ENCODE measurements around the gene MCC. TPM values are rescaled to one million over a fixed set of nuclear protein-coding genes. Genes with fewer than 3 reads are reported as not detected.

Gene MCC
- total RNA-seq, 1 experiment from 2014 or later: 7.1 TPM

DNA sequence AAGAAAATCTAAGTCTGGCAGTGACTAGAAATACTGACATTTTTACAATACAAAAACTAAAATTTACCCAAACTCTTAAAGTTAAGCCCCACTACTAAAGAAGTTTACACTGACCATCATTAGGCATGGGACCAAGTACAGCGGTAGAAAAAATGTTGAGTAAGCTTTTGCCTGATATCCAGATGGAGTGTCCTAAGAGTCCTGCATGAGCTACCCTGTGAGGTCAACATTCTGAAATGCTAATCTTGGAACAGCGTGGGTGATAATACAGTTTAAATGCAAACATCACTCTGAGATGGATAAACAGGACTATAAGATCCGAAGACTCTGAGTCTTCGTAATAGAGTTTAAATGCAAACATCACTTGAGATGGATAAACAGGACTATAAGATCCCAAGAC lies 322.0 kb downstream of the MCC start:
- CTCF ChIA-PET: no interaction called here
- Histone ChIP-seq H3K4me3 (ENCODE audit: low read length) (no peak overlapping the region), H3K9ac (ENCODE audit: low read length) (no peak overlapping the region), H3K36me3 (ENCODE audit: low read depth, low read length) (no peaks in the 10 kb centered on the region), H3K4me2 (ENCODE audit: low read length) (peak overlapping the region; percentile 80), H3F3A (ENCODE audit: low read length, unreplicated experiment) (no peaks in the 10 kb centered on the region), H3K27me3 (ENCODE audit: low read length) (peaks cover 9% of the 10 kb centered on the region; the same call in 1 of the 2 replicates), H3K9me3 (ENCODE audit: low read length) (no peaks in the 10 kb centered on the region), H3K79me2 (ENCODE audit: low read length) (no peaks in the 10 kb centered on the region), H3K4me1 (ENCODE audit: insufficient read depth, low read length) (peaks cover 28% of the 10 kb centered on the region), H4K20me1 (ENCODE audit: low read length) (no peaks in the 10 kb centered on the region), H3K27ac (ENCODE audit: low read length) (peak overlapping the region; percentile 61), H3K9me2 (replicated peaks; ENCODE audit: low read length) (no peaks in the 10 kb centered on the region), H2AFZ (ENCODE audit: low read length) (no peak overlapping the region)
- TF ChIP-seq EZH2phosphoT487 (IDR thresholded peaks at IDR 0.05; ENCODE audit: borderline replicate concordance, low read length) (no peak), EZH2 (IDR thresholded peaks at IDR 0.05; ENCODE audit: low read length, unreplicated experiment) (no peak)
- TF ChIP-seq, protein P1, sequence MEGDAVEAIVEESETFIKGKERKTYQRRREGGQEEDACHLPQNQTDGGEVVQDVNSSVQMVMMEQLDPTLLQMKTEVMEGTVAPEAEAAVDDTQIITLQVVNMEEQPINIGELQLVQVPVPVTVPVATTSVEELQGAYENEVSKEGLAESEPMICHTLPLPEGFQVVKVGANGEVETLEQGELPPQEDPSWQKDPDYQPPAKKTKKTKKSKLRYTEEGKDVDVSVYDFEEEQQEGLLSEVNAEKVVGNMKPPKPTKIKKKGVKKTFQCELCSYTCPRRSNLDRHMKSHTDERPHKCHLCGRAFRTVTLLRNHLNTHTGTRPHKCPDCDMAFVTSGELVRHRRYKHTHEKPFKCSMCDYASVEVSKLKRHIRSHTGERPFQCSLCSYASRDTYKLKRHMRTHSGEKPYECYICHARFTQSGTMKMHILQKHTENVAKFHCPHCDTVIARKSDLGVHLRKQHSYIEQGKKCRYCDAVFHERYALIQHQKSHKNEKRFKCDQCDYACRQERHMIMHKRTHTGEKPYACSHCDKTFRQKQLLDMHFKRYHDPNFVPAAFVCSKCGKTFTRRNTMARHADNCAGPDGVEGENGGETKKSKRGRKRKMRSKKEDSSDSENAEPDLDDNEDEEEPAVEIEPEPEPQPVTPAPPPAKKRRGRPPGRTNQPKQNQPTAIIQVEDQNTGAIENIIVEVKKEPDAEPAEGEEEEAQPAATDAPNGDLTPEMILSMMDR (conservative IDR thresholded peaks at IDR 0.05; ENCODE audit: low read depth, low read length): no peak
- no TSS peak for BruUV-seq (replicated peaks)
- ATAC-seq (no peak), DNase-seq (no peak)
- intact Hi-C loops (cut with micrococcal nuclease): no loop called here
- POLR2A ChIA-PET (ENCODE audit: unreplicated experiment): no interaction called here

DNA sequence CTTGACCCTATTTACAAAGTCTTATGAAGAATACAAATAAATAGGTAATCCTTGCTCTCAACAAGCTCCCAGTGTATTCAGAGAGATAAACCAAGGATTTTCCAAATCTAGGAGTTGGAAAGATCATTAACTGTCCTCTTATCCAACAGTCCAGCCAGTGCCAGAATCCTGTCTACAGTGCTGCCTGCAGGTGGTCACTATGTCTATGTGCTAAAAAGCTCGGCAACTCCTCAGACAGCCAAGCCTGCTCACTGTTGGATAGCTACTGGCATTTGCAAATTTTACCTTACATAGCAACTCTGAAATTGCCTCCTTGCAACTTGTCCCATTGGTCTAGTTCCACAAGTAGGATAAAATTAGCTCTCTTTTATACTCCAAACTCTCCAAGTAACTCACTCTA lies 324.2 kb downstream of the MCC start:
- ATAC-seq (no peak), DNase-seq (no peak)
- Histone ChIP-seq H3K4me3 (ENCODE audit: low read length) (no peak overlapping the region), H4K20me1 (ENCODE audit: low read length) (no peaks in the 10 kb centered on the region), H2AFZ (ENCODE audit: low read length) (no peak overlapping the region), H3K9me3 (ENCODE audit: low read length) (no peaks in the 10 kb centered on the region), H3K9ac (ENCODE audit: low read length) (no peak overlapping the region), H3K36me3 (ENCODE audit: low read depth, low read length) (no peaks in the 10 kb centered on the region), H3K4me1 (ENCODE audit: insufficient read depth, low read length) (peaks cover 28% of the 10 kb centered on the region), H3F3A (ENCODE audit: low read length, unreplicated experiment) (no peaks in the 10 kb centered on the region), H3K9me2 (replicated peaks; ENCODE audit: low read length) (no peaks in the 10 kb centered on the region), H3K27ac (ENCODE audit: low read length) (no peak overlapping the region), H3K27me3 (ENCODE audit: low read length) (no peaks in the 10 kb centered on the region), H3K4me2 (ENCODE audit: low read length) (no peak overlapping the region), H3K79me2 (ENCODE audit: low read length) (no peaks in the 10 kb centered on the region)
- POLR2A ChIA-PET (ENCODE audit: unreplicated experiment): no interaction called here
- intact Hi-C loops (cut with micrococcal nuclease): no loop called here
- BruUV-seq (replicated peaks): no TSS peak
- TF ChIP-seq, protein P1 (conservative IDR thresholded peaks at IDR 0.05; ENCODE audit: low read depth, low read length): no peak
- TF ChIP-seq EZH2phosphoT487 (IDR thresholded peaks at IDR 0.05; ENCODE audit: borderline replicate concordance, low read length): no peak
- no peak for TF ChIP-seq EZH2 (IDR thresholded peaks at IDR 0.05; ENCODE audit: low read length, unreplicated experiment)
- CTCF ChIA-PET: no interaction called here

DNA sequence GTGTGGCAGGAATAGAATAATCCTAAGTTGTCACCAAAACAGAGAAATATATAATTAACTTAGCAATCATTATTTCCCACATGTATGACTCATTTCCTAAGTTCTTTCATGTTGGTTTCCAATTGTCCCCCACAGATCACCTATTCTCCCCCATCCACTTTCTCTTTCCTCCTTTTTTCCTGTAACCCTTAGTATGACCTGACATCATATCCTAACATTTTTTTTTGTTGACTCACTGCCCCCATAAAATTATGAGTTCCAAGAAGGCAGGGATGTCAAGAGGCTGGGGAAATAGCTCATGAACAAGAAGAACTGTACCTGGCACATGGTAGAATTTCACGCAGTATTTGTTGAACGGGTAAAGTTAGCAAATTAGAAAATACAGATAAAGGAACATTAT lies 324.9 kb downstream of the MCC start:
- ChIA-PET POLR2A (ENCODE audit: unreplicated experiment) (no interaction called here), CTCF (no interaction called here)
- Histone ChIP-seq H4K20me1 (ENCODE audit: low read length) (no peaks in the 10 kb centered on the region), H2AFZ (ENCODE audit: low read length) (no peak overlapping the region), H3K9me3 (ENCODE audit: low read length) (no peaks in the 10 kb centered on the region), H3F3A (ENCODE audit: low read length, unreplicated experiment) (no peaks in the 10 kb centered on the region), H3K9ac (ENCODE audit: low read length) (no peak overlapping the region), H3K4me2 (ENCODE audit: low read length) (no peak overlapping the region), H3K79me2 (ENCODE audit: low read length) (no peaks in the 10 kb centered on the region), H3K9me2 (replicated peaks; ENCODE audit: low read length) (no peaks in the 10 kb centered on the region), H3K27me3 (ENCODE audit: low read length) (no peaks in the 10 kb centered on the region), H3K36me3 (ENCODE audit: low read depth, low read length) (no peaks in the 10 kb centered on the region), H3K4me1 (ENCODE audit: insufficient read depth, low read length) (peaks cover 28% of the 10 kb centered on the region), H3K27ac (ENCODE audit: low read length) (no peak overlapping the region), H3K4me3 (ENCODE audit: low read length) (no peak overlapping the region)
- no TSS peak for BruUV-seq (replicated peaks)
- intact Hi-C loops (cut with micrococcal nuclease): no loop called here
- ATAC-seq (peak; percentile 15; the same call in 1 of the 2 replicates), DNase-seq (peak; percentile 78)
- TF ChIP-seq, protein P1 (conservative IDR thresholded peaks at IDR 0.05; ENCODE audit: low read depth, low read length): no peak
- TF ChIP-seq EZH2 (IDR thresholded peaks at IDR 0.05; ENCODE audit: low read length, unreplicated experiment) (no peak), EZH2phosphoT487 (IDR thresholded peaks at IDR 0.05; ENCODE audit: borderline replicate concordance, low read length) (no peak)

Data from PC-3 (cell line).